Kidney epithelial cell (primary cell): ENCODE measurements around the gene FNDC11. TPM values are rescaled to one million over a fixed set of nuclear protein-coding genes. Genes with fewer than 3 reads are reported as not detected.

Source experiments
- DNase-seq: peaks from one replicate; pipeline ENCODE4 v3.0.0-alpha.2; 2010; ENCODE audit warnings: low read depth
- H3K27me3 ChIP-seq: 2 replicates; pipeline ENCODE4 v1.6.0; 2011; ENCODE audit warnings: low read length; ENCODE audit not compliant: control insufficient read depth, insufficient read depth
- H3K36me3 ChIP-seq: 2 replicates; pipeline ENCODE4 v1.5.1; 2011; ENCODE audit warnings: low read length; ENCODE audit not compliant: control insufficient read depth, insufficient read depth
- H3K4me3 ChIP-seq: 2 replicates; pipeline ENCODE4 v1.5.1; 2011; ENCODE audit warnings: low read depth, mild to moderate bottlenecking, control low read depth, low read length
- CTCF ChIP-seq: IDR thresholded peaks from 2 replicates; pipeline ENCODE4 v1.5.1; 2011; ENCODE audit warnings: mild to moderate bottlenecking, moderate library complexity, low read length, control low read depth, inconsistent platforms; ENCODE audit not compliant: insufficient read depth, poor library complexity, severe bottlenecking
- total RNA-seq: library from RNA; depleted of rRNA; stranded (reverse); fragments of >200 nt; gene quantifications from 2 replicates; pipeline ENCODE4 v1.2.3, GENCODE V29; 2015

Gene FNDC11
- total RNA-seq, 1 donor from 2014 or later = 1.1 TPM

GRCh38 chr20:63540417-63541186 lies 13.4 kb upstream of the FNDC11 start:
- peaks cover 8% of the 10 kb centered on the region for H3K27me3 ChIP-seq
- H3K36me3 ChIP-seq = no peaks in the 10 kb centered on the region
- no peak overlapping the region for H3K4me3 ChIP-seq
- DNase-seq = no peak
- TF ChIP-seq CTCF = no peak

GRCh38 chr20:63541371-63541770 lies 12.6 kb upstream of the FNDC11 start:
- H3K36me3 ChIP-seq = no peaks in the 10 kb centered on the region
- peaks cover 10% of the 10 kb centered on the region for H3K27me3 ChIP-seq
- DNase-seq = no peak
- no peak for TF ChIP-seq CTCF
- no peak overlapping the region for H3K4me3 ChIP-seq

- no peak for TF ChIP-seq CTCF
- DNase-seq = no peak
- Histone ChIP-seq H3K27me3 (peaks cover 14% of the 10 kb centered on the region), H3K4me3 (no peak overlapping the region), H3K36me3 (no peaks in the 10 kb centered on the region)
These were observed 11.9 kb upstream of the FNDC11 start for GRCh38 chr20:63542031-63542559.

- TF ChIP-seq CTCF = no peak
These were observed 11.3 kb upstream of the FNDC11 start for GRCh38 chr20:63542696-63543095.

GRCh38 chr20:63543131-63543530 lies 10.8 kb upstream of the FNDC11 start:
- no peak for DNase-seq
- no peak for TF ChIP-seq CTCF
- peaks cover 24% of the 10 kb centered on the region for H3K27me3 ChIP-seq
- no peak overlapping the region for H3K4me3 ChIP-seq
- H3K36me3 ChIP-seq = no peaks in the 10 kb centered on the region

More at GRCh38 chr20:63542696-63543095, 11.3 kb upstream of the FNDC11 start:
- no peak overlapping the region for H3K4me3 ChIP-seq
- peaks cover 19% of the 10 kb centered on the region for H3K27me3 ChIP-seq
- H3K36me3 ChIP-seq = no peaks in the 10 kb centered on the region
- no peak for DNase-seq
